GM19395 (cell line): Measurements from ENCODE around the gene ACOX1.

Source experiments
- ATAC-seq: cut with Tn5 transposase; IDR thresholded peaks from one replicate; pipeline ENCODE4 v1.9.1; 2021; ENCODE audit warnings: mild to moderate bottlenecking, moderate library complexity; ENCODE audit not compliant: unreplicated experiment

Gene ACOX1

GRCh38 chr17:75940727-75941441, 38.1 kb downstream of the ACOX1 start, which contains the start of gene FBF1:
FBF1 (minus strand) TSS chr17:75941042; CDS start chr17:75938149, 2,893 bp downstream.
- ATAC-seq: peak; percentile 90

DNA sequence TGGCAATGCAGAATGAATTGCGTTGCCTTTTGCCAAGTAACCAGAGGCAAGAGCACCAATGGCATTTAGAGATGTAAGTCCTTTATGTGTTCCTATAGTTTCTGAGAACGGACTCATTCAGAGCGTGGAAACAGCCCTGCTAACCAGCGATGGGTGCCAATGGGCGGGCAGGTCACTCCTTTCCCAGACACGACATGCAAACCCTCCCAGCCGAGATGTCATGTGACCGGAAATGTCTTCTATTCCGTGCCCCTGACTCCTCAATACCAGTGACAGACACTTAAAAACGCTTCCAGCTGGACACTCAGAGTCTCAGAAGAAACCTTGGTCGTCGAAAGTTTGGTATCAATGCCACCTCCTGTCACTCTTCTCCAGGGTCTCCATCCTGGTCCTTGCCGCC, 41.3 kb downstream of the ACOX1 start:
- no peak for ATAC-seq

DNA sequence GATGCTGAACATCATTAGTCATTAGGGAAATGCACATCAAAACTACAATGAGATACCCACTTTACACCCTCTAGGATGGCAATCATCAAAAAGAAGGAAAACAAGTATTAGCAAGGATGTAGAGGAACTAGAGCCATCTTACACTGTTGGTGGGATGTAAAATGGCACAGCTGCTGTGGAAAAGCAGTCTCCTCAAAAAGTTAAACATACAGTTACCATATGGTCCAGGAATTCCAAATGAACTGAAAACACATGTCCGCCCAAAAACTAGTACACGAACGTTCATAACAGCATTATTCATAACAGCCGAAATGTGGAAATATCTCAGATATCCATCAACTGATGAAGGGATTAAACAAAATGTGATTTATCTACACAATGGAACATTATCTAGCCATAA, 45.2 kb downstream of the ACOX1 start:
- ATAC-seq: no peak

DNA sequence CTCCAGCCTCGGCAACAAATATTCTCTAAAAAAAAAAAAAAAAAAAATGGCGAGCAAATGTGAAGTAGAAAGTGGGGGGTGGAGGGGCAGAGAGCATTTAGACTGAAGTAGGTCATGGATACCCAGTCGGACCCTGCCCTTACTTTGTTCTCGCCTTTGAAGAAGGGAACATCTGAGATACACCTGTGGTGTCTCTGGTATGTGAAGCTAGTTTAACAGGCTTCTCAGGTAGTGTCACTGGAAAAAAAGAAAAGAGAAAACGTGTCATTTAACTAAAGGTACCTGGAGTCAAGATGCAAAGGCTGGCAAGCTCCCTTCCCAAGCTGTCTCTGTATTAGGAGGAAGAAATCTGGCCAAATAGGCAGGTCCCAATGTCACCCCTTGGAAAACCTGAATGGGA, 46.1 kb downstream of the ACOX1 start:
- no peak for ATAC-seq

DNA sequence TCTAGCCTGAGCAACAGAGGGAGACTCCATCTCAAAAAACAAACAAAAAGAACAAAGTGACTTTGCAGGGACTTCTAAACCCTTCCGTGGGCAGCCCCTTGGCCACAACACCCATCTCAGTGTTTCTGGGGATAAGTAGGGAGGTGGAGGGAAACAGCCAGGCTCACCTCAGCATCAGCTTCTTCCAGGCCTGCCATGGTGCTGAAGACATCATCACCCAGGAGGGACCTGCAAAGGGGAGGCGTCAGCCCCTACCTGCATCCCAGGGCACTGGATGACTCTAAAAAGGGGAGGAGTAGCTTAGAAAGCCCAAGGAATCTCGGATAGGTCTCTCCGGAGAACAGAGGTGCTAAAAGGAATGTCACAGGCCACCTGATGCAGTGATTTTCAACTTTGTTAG, 47.9 kb downstream of the ACOX1 start:
- no peak for ATAC-seq

DNA sequence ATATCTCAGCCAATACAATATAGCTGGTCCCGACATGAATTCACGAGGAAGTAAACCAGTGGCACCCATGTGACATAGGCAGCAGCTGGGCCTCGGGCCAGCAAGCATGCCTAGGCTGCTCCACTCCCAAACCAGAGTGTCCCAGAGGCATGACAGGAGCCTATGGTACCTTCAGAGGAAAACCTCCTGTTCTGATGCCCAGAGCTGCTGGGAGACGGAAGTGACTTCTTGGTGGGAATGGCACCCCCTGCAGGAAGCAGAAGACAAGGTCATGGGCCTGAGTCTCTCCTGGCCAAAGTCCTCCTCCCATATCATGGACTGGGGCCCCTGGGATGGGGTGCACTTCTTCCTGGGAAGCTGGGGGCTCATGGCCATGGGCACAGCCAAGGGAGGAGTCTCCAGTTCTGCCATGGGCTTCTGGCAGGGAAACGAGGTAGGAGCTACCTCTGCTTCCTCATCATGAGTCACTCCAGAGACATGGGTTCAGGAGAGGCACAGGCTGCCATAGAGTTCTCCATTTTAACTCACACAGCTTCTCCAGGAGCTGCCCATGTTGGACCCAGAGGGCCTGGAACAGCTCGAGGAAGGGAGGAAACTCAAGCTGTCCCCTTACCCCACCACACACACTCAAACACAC, 51.6 kb downstream of the ACOX1 start:
- no peak for ATAC-seq

DNA sequence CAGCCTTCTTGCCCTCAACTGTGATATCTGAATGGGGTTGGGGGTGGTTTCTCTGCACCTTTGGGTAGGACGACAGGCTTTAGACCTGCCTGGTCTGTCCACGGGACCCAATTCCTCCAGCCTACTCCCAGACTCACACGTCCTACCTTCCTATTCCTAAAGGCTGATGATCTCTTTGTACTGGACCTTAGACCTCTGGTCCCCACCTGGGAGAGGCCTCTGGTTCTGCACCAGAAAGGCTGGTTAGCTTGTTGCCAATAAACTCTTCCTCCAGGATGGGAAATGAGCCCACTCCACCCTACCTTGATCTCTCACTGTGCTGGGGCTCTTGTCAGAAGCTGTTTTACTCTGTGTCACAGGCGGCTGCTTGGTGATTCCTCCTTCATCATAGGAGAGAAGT, 52.5 kb downstream of the ACOX1 start:
- ATAC-seq: no peak

GRCh38 chr17:75925912-75926311, 53.1 kb downstream of the ACOX1 start:
- ATAC-seq: no peak

GRCh38 chr17:75925103-75925502, 53.9 kb downstream of the ACOX1 start:
- no peak for ATAC-seq

GRCh38 chr17:75922963-75923874, 55.7 kb downstream of the ACOX1 start:
- ATAC-seq: no peak

- ATAC-seq: no peak
Measured at GRCh38 chr17:75922173-75922961, 56.6 kb downstream of the ACOX1 start.

DNA sequence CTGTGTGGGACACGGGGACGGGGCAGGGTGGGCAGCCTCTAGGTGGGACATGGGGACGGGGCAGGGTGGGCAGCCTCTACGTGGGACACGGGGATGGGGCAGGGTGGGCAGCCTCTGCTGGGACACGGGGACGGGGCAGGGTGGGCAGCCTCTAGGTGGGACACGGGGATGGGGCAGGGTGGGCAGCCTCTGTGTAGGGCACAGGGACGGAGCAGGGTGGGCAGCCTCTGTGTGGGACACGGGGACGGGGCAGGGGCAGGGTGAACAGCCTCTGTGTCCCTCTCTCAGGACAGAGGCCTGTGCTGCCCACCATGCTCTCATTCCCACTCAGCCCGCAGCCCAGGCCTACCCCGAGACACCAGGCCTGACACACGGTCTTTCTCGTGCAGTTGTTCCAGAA, 57.4 kb downstream of the ACOX1 start:
- no peak for ATAC-seq

DNA sequence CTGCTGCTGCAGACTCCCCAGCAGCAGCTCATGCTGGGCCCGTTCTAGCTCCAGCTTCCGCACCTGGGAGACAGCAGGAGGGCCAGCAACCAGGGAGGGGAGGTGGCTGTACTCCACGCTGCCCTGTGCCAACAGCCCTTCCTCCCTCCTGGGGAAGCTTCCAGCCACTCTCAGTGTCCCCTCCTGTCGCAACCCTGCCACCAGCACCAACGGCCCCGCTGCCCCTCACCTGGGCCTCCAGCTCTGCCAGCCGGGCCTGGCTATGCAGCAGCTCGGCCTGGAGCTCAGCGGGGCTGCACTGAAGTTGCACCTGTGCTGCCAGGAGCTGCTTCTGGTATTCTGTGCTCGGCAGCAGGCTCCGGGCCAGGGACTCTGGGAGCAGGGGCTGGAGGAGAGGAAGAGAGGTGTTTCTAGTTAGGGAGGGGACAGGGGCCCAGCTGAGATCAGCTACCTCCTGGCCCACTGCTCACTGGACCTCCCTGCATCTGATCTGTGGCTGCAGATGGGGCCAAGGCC, 58.9 kb downstream of the ACOX1 start:
- ATAC-seq: no peak

DNA sequence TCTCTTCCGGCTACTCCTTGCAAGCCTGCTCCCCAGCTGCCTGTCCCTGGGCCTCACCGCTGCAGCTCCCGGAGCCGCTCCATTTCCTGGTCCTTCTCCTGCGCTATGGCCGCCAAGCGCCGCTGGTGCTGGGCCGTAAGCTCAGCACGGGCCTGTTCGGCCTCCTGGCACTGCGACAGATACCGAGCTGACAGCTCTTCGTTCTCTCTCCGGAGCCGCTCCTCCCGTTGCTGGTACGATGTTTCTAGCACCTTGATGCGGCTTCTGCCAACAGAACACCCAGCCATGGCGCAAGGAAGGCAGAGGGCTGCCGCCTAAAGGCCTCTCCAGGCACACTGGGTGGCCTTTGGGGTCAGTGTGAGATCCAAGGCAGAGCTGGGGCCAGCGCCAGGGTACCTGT, 59.4 kb downstream of the ACOX1 start:
- ATAC-seq: no peak

DNA sequence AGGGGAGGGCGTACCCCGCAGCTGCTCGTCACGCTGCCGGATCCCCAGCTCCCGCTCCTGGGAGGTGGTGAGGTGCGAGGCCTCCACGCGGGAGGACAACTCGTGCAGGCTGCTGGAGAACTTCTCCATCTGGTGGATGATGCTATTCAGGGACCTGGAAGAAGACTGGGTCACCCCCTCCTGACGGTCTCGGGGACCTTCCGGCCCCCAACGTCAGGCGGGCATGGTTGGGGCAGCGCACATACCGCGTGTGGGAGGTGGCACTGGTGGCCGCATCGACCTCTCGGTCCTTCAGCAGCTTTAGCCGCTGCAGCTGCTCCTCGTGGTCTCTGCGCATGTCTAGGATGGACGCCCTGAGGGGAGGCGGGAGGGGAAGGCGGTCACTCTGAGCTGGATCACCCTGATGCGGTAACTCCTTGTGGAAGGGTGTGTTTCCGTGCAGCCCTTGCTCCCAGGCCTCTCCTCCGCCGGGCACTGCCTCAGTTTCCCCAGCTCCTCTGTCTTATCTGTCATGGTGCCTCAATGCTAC, 61.0 kb downstream of the ACOX1 start:
- no peak for ATAC-seq

DNA sequence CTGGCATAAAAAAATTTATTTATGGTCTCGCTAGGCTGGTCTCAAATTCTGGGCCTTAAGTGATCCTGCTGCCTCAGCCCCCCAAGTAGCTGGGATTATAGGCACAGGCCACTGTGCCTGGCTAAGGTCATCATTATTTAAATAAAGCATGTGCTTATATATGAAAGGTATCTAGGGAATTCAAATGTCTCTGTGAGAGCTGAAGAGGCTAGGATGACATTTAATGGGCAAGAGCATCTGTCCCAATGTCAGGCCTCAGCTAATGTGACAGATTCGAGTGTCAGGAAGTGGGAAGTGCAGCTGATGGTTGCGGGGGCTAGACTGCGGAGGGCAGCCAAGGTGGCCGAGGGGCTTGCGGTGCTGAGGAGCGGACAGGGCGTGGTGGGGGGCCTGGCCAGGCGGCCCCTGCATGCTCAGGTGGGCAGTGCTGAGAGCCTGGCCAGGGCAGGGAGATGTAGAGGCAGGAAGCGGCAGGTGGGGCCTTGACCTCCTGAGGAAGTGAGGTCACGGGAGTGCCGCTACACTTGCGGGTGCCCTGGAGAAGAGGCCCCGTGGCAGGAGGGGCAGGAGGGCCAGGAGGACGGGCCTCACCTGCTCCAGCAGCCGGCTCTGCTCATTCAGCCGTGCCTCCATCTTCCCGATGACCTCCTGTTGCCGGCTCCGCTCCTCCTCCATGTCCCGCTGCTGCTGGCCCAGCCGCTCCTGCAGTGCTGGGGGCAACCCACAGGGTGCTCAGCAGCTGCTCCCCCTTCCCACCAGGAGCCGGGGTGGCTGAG, 61.6 kb downstream of the ACOX1 start:
- no peak for ATAC-seq

DNA sequence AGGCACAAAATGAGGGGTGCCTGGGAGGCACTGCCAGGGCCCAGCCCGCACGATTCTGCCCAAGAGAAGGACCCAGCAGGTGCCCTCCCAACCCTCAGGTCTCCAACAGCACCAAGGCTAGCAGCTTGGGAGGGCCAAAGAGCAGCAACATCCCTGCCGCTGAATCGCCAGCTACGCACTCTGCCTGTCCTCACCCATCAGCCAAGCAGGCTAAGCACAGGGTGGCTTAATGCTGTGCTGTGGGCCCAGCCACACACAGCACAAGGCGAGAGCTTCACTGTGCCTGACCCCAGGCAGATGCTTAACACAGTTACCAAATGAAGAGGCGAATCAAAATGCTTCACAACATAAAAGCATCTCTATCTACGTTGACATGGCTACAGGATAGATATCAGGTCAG, 63.7 kb downstream of the ACOX1 start:
- ATAC-seq: no peak

GRCh38 chr17:75914643-75915267, 64.2 kb downstream of the ACOX1 start:
- no peak for ATAC-seq

DNA sequence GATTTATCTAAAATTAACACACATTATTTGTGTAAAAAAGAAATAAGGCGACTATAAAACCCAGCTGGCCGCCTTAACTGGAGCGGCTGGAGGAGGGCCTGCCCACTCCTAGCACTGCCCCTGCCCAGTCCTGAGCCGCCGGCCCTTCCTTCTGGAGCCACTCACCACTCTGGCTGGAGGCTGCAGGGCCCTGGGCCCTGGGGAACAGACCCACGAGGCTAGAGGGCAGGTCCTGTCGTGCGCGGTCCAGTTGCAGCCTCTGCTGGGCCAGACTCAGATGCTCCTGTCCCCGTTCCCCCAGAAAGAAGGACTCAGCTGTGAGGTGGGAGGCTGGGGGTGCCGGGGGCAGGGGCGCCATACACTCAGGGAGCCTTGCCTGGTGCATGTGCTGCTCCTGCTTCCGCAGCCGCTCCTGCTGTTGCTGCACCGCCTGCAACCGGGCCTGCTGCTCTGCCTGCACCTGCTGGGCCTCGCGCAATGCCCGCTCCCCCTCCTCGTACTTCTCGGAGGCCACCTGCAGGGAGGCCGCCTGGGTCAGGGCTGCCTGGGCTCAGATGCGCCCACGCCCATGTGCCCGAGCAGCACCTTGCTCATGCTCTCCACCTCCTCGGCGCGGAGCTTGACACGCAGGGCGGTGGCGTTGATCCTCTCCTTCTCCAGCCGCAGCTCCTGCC, 65.3 kb downstream of the ACOX1 start:
- no peak for ATAC-seq
